Hematopoietic multipotent progenitor cell treated with erythropoietin and hydrocortisone succinate and interleukin-3 and kit ligand, for 15 days (in vitro differentiated cells): ENCODE results near the gene MTCL1.
"Not testable (repeated sequence)": the region's sequence is repeated elsewhere in the genome, so short reads cannot be mapped to it uniquely, and the experiment has no call there.

Experiments
- DNase-seq: peaks from one replicate; pipeline ENCODE4 v3.0.0-alpha.2; 2015; ENCODE audit warnings: low spot score

Gene MTCL1

GRCh38 chr18:8744038-8744437 is 38.7 kb downstream of the MTCL1 start:
- DNase-seq: no peak

DNA sequence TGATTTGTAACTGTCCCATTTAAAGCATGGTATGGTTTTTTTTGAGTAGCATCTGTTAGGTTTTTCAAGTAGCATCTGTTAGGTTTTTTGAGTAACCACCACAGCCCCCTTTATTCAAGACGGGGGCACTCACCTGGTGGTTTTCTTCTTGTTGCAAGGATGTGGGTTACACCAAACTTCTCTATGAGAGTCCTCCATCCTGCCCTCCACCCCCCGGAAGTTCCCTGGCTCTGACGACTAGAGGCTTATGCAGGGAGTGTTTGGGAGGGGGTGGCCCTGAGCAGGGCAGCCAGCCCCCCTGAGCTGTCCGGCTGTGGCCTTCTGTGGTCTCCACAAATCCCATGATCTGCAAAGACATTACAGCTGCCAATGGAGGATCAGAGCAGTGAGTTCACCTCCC is 39.3 kb downstream of the MTCL1 start:
- DNase-seq: no peak

DNA sequence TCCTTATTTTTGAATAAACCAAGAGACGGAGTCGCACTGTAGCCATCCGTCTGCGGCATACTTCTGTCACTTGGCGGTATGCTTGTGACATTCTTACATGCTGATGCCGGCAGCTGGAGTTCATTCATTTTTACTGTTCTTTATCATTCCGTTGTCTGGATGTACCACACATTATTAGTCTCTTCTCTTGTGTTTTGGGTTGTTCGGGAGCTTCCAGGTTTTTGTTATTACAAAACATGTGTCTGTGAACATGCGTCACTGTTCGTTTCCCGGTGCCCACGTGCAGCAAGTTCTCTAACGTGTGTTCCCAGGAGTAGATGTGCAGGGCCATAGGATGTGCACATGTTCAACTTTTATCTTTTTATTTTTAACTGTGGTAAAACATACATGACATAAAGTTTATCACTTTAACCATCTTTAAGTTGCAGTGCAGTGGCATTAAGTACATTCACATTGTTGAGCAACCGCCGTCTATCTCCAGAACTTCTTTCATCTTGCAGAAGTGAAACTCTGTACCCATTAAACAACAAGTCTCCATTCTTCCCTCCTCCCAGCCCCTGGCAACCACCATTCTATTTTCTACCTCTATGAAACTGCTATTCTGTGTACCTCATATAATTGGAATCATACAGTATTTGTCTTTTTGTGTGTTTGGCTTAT is 40.1 kb downstream of the MTCL1 start:
- DNase-seq: no peak

DNA sequence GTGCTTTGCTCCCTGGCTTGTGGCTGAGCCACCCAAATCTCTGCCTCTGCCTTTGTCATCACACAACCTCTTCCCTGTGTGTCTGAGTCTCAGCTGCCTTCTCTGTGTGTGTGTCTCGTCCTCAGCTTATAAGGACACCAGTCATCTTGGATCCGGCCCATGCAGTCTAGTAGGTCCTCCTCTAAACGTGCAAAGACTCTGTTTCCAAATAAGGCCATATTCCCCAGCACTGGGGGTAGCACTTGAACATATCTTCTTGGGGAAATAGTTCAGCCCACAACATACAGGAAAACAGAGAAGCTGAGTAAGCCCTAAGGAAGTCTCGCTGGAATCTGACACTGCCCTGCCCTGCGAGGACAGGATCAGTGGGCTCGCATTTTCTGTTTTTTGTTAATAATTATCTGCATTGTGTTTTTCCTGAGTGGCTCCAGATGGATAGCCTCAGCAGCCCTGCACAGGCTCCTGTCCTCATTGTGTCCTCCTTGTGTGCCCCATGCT is 42.1 kb downstream of the MTCL1 start:
- no peak for DNase-seq

GRCh38 chr18:8749492-8749891 is 44.1 kb downstream of the MTCL1 start:
- no peak for DNase-seq

DNA sequence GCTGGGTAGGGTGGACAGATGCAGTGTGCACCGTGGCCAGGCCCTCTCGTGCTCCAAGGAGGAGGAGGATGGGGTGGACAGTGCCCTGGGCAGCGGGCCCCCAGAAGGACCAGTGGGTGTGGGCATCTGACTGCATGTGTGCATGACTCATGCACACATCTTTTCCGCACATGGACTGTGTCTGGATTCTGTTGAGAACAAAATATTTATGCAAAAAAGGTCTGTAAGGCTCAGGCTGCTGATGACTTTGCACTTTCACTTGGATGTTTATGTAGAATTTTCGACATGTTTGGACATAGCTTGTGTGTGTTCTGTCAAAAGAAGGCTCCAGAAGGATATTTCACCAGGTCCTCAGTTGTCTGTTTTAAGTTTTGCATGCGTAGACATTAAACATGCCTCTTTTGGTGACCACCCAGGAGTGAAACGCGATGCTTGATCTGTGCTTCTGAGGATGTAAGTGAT is 45.6 kb downstream of the MTCL1 start:
- no peak for DNase-seq

GRCh38 chr18:8751692-8752091 is 46.3 kb downstream of the MTCL1 start:
- DNase-seq: no peak

GRCh38 chr18:8752329-8752728 is 47.0 kb downstream of the MTCL1 start:
- no peak for DNase-seq

- no peak for DNase-seq
Measured at GRCh38 chr18:8754995-8755960, 49.9 kb downstream of the MTCL1 start.

DNA sequence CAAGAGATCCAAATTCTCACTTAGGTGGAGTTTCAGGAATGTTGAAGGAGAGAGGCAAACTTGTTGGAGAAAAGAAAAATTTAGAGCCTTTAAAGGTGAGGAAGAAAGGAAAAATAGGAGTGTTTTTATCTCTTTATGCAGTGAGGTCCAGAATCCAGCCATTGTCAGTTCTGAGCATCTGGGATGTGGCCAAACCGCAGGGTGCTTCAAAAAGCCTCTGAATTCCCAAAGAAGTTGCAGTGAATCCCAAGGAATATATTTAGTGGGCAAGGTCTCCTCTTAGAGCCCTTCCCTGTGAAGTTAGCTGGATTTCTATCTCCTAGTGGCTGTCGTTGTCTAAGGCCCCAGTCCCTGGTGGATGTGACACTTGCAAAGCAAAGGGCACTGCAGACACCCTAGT is 51.2 kb downstream of the MTCL1 start:
- DNase-seq: no peak

GRCh38 chr18:8757396-8757997 is 52.1 kb downstream of the MTCL1 start:
- DNase-seq: no peak

GRCh38 chr18:8758466-8758865 is 53.1 kb downstream of the MTCL1 start:
- no peak for DNase-seq

- DNase-seq: no peak
Measured at GRCh38 chr18:8760984-8761383, 55.6 kb downstream of the MTCL1 start.

- DNase-seq: not testable (repeated sequence)
Measured at GRCh38 chr18:8761535-8761934, 56.2 kb downstream of the MTCL1 start.

- DNase-seq: no peak
Measured at GRCh38 chr18:8762968-8763367, 57.6 kb downstream of the MTCL1 start.

DNA sequence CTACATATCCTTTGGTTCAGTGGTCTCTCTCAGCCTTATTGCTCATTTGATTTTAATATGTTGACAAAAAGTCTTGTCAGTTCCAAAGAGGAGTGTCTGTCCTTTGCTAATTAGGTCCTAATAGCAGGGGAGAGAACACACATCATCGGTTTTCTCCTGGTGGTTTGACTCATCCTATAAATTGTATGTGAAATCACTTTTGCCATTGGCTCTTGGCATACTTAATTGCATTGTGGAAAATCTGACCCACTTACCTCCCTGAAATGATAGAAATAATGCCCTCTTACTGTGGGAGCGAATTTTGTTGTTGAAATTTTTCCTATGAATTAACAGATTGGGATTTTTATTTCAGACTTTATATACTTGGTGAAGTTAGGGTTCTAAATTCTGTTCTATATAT is 58.3 kb downstream of the MTCL1 start:
- DNase-seq: no peak

DNA sequence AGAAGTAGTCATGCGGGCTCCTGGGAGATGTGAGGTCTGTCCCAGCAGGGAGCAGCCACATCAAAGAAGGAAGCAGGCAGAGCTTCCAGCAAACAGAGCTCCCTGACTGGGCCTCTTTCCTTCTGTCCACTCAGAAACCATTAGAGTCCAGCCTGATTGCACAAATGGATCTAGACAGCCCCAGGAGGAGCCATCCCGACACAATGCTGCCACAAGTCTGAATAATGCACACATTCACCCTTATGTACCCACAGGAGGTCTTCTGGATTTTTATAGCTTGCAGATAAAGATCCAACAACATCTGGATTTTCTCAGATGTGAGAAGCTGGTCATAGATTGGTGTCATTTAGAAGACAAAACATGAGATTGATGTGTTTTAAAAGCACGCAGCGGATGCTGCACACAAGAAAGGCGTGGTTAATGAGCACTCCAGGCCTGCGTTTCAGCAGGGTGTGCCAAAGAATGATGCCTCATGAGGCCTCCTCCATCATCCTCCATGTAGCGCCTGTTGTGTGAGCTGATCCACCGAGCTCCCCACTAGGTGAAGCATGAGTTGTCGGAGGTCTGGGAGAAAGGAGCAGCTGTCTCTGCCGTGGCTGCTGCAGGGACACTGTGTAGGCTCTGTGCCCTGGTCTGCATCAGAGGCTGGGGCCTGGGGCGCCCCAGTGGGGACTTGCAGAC is 60.6 kb downstream of the MTCL1 start:
- no peak for DNase-seq

DNA sequence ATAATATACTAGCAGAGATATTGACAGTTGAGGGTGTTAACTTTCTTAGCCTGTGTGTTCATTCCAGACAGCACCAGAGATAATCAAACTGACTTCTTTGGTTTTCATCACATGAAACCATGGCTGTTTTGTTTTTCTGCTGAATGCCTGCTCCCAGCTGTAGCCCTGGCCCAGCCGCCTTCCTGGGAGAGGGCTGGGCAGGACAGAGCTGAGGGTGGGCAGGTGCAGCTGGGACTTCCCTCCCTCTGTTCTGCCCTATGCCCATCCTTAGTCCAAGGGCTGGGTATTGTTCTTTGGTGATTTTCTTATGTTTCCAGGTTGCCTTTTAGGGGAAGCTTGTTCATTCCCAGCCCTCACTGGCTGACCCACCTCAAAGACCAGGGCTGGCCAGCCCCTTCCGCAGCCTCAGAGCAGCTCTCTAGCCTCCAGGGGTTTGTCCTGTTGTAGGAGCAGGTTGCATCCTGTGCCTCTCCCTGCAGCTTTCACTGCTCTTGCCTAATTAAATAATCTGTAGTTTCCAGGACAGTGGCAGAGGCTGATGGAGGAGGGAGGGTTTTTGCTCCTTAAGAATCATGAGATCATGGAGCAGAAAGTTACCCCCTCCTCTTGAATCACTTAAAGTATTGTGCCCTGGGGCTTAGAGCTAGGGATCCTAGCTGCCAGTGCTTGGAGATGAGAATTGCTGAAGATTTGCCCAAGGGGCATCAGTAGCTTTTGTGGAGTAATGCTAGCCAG is 61.4 kb downstream of the MTCL1 start:
- DNase-seq: no peak

- DNase-seq: no peak
Measured at GRCh38 chr18:8767340-8767739, 62.0 kb downstream of the MTCL1 start.

GRCh38 chr18:8769509-8770095 is 64.2 kb downstream of the MTCL1 start:
- DNase-seq: no peak

GRCh38 chr18:8770657-8771056 is 65.3 kb downstream of the MTCL1 start:
- DNase-seq: no peak
